Endothelial cell (in vitro differentiated cells): Measurements from ENCODE around the gene SORCS2. TPM values are rescaled to one million over a fixed set of nuclear protein-coding genes. Genes with fewer than 3 reads are reported as not detected.
"Not testable (repeated sequence)": the region's sequence is repeated elsewhere in the genome, so short reads cannot be mapped to it uniquely, and the experiment has no call there.

Source experiments
- DNase-seq: peaks from one replicate; pipeline ENCODE4 v3.0.0; 2021; ENCODE audit warnings: low spot score
- H3K27ac Mint-ChIP-seq: one replicate; pipeline ENCODE4 v1.8.0; 2021; ENCODE audit warnings: mixed read lengths, inconsistent platforms; ENCODE audit not compliant: unreplicated experiment
- H3K27me3 Mint-ChIP-seq: one replicate; pipeline ENCODE4 v1.8.0; 2021; ENCODE audit warnings: mild to moderate bottlenecking, moderate library complexity, mixed read lengths, inconsistent platforms; ENCODE audit not compliant: unreplicated experiment
- H3K36me3 Mint-ChIP-seq: one replicate; pipeline ENCODE4 v1.8.0; 2021; ENCODE audit warnings: mild to moderate bottlenecking, low read depth, mixed read lengths, inconsistent platforms; ENCODE audit not compliant: unreplicated experiment
- H3K4me1 Mint-ChIP-seq: one replicate; pipeline ENCODE4 v1.8.0; 2021; ENCODE audit warnings: mild to moderate bottlenecking, mixed read lengths, inconsistent platforms; ENCODE audit not compliant: unreplicated experiment
- H3K4me3 Mint-ChIP-seq: one replicate; pipeline ENCODE4 v1.8.0; 2021; ENCODE audit warnings: mild to moderate bottlenecking, mixed read lengths, inconsistent platforms; ENCODE audit not compliant: unreplicated experiment
- H3K9me3 Mint-ChIP-seq: one replicate; pipeline ENCODE4 v1.8.0; 2021; ENCODE audit warnings: mixed read lengths, inconsistent platforms; ENCODE audit not compliant: unreplicated experiment
- total RNA-seq: library from RNA; stranded (reverse); fragmentation: NEBNext Ultra II Directional; extraction: Animal tissue kit (Norgen Biotek cat#: 25700); gene quantifications from one replicate; pipeline ENCODE4 v1.2.1, GENCODE V29; 2021; ENCODE audit not compliant: unreplicated experiment
- TF ChIP-seq, protein P1 (sequence below): fragments of 200-600 bp; sonication (generic); IDR thresholded peaks from one replicate; pipeline ENCODE4 v1.5.0; 2021; ENCODE audit warnings: antibody characterized with exemption; ENCODE audit not compliant: unreplicated experiment

SORCS2 gene
- total RNA-seq, 1 donor from 2014 or later: 1.3 TPM

DNA sequence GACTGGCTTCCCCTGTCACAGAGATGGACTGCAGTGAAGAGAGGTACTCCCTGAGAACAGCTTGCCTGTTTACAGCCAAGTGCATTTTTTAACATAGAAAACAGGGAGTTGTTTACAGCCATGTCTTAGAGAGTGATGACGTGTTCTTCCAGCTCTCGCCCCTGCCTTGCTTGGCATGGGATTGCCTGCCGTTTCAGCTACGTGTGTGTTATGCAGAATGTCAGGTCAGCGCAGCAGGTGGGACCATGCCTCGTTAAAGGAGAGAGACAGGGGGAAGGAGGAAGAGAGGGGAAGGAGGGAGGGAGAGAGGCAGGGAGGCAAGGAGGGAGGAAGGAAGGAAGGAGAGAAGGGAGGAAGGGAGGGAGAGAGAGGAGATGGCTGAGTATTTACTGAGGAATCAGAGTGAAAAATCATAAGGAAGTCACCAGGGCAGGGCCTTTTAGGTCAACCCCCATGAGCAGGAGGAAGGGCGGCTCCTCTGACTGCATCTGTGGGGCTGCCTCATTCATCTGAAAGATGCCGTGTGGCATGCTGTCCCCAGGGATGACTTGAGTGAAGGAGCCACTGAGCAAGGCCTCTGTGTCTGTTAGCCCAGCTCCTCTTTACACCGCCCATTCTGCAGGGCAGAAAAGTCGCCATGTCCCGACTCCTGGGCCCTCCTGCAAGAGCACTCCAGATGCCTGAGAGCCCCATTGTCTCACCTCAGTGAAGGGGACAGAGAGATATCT, 382.1 kb downstream of the SORCS2 start:
- H3K27ac Mint-ChIP-seq: no peak overlapping the region

DNA sequence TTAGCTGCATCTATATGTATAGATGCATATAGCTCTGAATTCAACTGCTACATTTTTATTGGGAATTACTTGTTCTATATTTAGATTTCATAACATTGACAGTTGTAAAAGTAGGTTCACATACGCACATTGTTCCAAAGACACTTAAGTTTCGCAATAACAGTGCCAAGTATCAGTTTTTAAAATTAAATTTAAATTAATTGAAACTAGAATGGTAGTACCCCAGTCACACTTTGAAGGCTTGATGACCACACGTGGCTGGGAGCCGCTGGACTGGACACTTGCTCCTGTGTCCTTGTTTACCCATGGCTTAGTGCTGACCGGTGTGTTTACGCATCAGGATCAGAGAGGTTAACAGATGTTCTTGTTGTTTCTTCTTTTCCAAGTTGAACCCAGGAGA, 383.1 kb downstream of the SORCS2 start:
- H3K4me1 Mint-ChIP-seq: no peaks in the 10 kb centered on the region
- no peak overlapping the region for H3K4me3 Mint-ChIP-seq
- TF ChIP-seq, protein P1, sequence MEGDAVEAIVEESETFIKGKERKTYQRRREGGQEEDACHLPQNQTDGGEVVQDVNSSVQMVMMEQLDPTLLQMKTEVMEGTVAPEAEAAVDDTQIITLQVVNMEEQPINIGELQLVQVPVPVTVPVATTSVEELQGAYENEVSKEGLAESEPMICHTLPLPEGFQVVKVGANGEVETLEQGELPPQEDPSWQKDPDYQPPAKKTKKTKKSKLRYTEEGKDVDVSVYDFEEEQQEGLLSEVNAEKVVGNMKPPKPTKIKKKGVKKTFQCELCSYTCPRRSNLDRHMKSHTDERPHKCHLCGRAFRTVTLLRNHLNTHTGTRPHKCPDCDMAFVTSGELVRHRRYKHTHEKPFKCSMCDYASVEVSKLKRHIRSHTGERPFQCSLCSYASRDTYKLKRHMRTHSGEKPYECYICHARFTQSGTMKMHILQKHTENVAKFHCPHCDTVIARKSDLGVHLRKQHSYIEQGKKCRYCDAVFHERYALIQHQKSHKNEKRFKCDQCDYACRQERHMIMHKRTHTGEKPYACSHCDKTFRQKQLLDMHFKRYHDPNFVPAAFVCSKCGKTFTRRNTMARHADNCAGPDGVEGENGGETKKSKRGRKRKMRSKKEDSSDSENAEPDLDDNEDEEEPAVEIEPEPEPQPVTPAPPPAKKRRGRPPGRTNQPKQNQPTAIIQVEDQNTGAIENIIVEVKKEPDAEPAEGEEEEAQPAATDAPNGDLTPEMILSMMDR: no peak
- peaks cover 19% of the 10 kb centered on the region for H3K9me3 Mint-ChIP-seq
- H3K27ac Mint-ChIP-seq: no peak overlapping the region
- no peak for DNase-seq
- peaks cover 11% of the 10 kb centered on the region for H3K27me3 Mint-ChIP-seq
- peaks cover 15% of the 10 kb centered on the region for H3K36me3 Mint-ChIP-seq

More for the DNA sequence above, 382.1 kb downstream of the SORCS2 start:
- Mint-ChIP-seq H3K36me3 (peaks cover 12% of the 10 kb centered on the region), H3K4me3 (no peak overlapping the region), H3K4me1 (no peaks in the 10 kb centered on the region), H3K9me3 (peaks cover 19% of the 10 kb centered on the region), H3K27me3 (peaks cover 11% of the 10 kb centered on the region)
- TF ChIP-seq, protein P1: no peak
- no peak for DNase-seq

DNA sequence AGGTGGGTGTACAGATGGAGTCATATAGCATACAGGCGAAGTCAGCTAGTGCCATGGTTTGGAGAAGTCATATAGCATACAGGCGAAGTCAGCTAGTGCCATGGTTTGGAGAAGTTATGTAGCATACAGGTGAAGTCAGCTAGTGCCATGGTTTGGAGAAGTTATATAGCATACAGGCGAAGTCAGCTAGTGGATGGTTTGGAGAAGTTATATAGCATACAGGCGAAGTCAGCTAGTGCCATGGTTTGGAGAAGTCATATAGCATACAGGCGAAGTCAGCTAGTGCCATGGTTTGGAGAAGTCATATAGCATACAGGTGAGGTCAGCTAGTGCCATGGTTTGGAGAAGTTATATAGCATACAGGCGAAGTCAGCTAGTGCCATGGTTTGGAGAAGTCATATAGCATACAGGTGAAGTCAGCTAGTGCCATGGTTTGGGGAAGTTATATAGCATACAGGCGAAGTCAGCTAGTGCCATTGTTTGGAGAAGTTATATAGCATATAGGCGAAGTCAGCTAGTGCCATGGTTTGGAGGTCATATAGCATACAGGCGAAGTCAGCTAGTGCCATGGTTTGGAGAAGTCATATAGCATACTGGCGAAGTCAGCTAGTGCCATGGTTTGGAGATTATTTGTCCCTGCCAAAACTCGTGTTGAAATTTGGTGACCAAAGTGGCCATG, 385.2 kb downstream of the SORCS2 start:
- not testable (repeated sequence) for H3K4me1 Mint-ChIP-seq
- H3K9me3 Mint-ChIP-seq: peaks cover 19% of the 10 kb centered on the region

DNA sequence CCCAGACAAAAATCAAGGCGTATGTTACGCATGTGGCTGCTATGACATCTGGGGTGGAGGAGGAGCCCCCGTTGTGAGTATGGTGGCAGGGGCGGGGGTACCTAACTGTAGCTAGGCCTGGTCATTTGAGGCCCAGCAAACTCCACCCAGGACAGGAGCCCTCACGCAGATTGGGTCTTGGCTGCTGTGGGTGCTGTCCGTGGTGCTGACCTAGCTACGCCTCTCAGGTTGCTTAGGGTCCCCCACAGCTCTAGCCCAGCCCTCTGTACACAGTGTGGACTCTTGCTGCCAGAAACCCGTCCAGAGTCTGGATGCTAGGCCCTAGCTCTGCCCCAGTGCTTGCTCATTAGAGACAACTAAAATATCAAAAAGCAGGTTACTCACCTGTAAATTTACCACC, 389.1 kb downstream of the SORCS2 start:
- H3K4me1 Mint-ChIP-seq: no peaks in the 10 kb centered on the region
- peak; percentile 54 for DNase-seq
- H3K9me3 Mint-ChIP-seq: peaks cover 12% of the 10 kb centered on the region
- H3K27ac Mint-ChIP-seq: no peak overlapping the region
- H3K27me3 Mint-ChIP-seq: peaks cover 8% of the 10 kb centered on the region
- no peak overlapping the region for H3K4me3 Mint-ChIP-seq
- peaks cover 13% of the 10 kb centered on the region for H3K36me3 Mint-ChIP-seq
- TF ChIP-seq, protein P1: no peak

More for the DNA sequence above, 385.2 kb downstream of the SORCS2 start:
- DNase-seq, H3K27me3 Mint-ChIP-seq, H3K4me3 Mint-ChIP-seq, H3K27ac Mint-ChIP-seq: not testable (repeated sequence)
- H3K36me3 Mint-ChIP-seq: peaks cover 15% of the 10 kb centered on the region

DNA sequence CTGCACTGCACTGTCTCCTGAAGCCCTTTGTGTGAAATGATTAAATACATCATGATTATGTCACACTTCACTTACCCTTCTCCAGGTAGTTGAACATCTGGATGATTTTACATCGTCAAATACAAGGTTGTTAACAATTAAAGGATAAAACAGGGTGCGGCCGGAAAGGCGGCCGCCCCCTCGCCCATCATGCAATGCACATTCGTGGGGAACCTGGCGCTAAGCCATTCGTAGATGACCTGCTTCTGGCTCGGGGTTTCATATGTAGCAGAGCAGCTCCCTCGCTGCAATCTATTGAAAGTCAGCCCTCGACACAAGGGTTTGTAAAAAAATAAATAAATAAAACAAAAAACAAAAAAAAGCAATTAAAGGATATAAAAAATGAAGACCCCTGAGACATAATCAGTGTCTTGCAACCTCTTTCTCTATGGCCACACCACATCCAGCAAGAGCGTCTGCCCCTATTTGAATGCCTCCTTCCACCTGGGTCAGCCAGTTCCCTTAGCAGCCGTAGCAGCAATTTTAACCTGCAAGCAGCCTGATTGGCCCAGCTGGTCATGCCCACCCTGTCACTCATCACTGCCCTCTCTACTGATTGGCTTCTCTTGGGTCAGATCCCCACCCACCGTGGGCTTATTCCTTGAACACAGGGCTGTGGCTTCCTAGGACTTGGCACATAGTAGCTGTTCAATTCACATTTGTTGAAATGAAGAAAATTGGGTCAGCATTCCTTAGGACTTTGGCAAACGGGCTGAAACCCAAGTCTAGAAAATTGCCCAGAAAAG, 390.2 kb downstream of the SORCS2 start:
- H3K4me3 Mint-ChIP-seq: no peak overlapping the region
- TF ChIP-seq, protein P1: no peak
- H3K4me1 Mint-ChIP-seq: no peaks in the 10 kb centered on the region
- peaks cover 5% of the 10 kb centered on the region for H3K36me3 Mint-ChIP-seq
- peaks cover 6% of the 10 kb centered on the region for H3K27me3 Mint-ChIP-seq
- peaks cover 4% of the 10 kb centered on the region for H3K9me3 Mint-ChIP-seq
- no peak for DNase-seq
- H3K27ac Mint-ChIP-seq: no peak overlapping the region
